DLD1 (cell line): Measurements from ENCODE around the gene ZNF385B.

Experiments
- in situ Hi-C: cut with HindIII; loops from 2 replicates; pipeline ENCODE4 v1.10.0; 2017; ENCODE audit warnings: low sequenced_read_pairs

The ZNF385B gene

GRCh38 chr2:179751163-179751809 is 110.1 kb downstream of the ZNF385B start:
- in situ Hi-C loops, result no loop called here

DNA sequence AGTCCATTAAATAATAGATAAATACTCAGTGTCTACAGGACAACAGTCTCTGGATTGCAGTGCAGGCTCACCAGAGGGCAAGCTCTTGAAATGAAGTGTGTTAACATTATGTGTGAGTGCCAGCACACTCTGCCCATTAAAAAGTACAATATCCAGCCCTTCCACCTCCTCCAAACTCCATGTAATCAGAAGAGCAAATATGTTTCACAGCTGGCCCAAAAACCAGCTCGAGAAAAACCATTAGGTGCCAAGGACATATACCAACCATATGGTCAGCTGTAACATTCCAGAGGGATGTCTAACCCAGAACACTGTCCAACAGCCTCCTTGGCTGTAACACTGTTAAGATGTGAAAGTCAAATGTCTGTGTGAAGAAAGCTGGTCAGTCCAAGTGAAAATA is 112.2 kb downstream of the ZNF385B start:
- in situ Hi-C loops, result no loop called here

DNA sequence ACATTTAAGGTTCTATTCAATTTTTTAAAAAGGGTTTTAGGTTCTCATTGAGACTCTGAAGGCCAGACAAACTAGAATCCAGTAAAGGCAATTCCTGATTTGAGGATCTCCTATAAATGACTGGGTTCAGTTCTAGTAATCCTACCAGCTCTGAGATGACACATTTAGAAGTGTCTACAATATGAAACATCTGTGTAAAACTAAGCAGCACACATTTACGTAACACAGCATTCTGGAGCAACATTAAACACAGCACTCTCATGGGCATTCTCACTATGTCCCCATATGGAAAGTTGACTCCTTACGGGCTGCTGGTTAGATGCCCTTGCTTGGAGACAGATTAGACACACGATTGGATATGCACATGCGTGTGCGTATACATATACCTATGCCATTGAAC is 114.4 kb downstream of the ZNF385B start:
- in situ Hi-C loops, result no loop called here

- in situ Hi-C loops, result no loop called here
Observed at GRCh38 chr2:179745635-179746256, 115.7 kb downstream of the ZNF385B start.

GRCh38 chr2:179744401-179744800 is 117.0 kb downstream of the ZNF385B start:
- in situ Hi-C loops, result no loop called here

- in situ Hi-C loops, result no loop called here
Observed at GRCh38 chr2:179741317-179741716, 120.1 kb downstream of the ZNF385B start.

- in situ Hi-C loops, result no loop called here
Observed at GRCh38 chr2:179729966-179730365, 131.4 kb downstream of the ZNF385B start.

GRCh38 chr2:179726461-179727180 is 134.8 kb downstream of the ZNF385B start:
- in situ Hi-C loops, result no loop called here

GRCh38 chr2:179724403-179724802 is 137.0 kb downstream of the ZNF385B start:
- in situ Hi-C loops, result no loop called here

DNA sequence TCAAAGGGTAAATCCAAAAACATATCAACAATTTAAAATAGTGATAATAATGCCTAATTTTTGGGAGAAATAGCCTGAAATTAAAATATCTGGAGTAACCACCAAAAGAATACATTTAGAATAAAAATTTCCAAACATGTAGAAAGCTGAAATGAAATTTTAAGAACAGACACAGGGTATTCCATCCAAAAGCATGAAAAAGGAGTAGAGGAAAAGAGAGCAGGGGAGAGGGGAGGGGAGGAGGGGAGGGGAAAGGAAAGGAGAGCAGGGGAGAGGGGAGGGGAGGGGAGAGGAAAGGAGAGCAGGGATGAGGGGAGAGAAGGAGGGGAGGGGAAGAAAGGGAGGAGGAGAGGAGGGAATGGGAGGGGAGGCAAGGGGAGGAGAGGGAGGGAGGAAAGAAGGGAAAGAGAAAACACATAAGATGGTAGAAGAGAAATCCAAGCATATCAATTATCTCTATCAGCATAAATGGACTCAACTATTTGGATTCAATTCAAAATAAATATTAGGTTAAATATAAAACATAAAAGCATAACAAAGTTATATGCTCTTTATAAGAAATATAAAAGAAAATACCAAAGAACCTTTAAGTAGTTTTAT is 141.1 kb downstream of the ZNF385B start:
- in situ Hi-C loops, result no loop called here

DNA sequence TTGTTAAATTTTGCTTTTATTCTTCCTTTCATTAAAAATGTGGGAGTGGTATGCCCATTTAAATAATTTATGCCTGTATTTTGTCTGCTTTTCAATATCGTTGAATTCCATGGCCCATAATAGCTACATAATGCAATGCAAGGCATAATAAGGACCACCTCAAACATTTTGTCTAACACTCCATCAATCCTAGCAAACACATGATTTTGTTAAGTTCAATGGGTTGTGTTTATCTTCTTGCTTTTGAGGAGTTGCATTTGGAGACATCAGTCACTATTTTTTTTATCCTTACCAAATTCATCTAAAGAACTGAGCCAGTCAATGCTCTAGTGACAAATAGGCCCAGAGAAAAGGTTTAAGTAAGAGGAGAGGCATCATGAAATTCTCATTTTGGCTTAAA is 145.5 kb downstream of the ZNF385B start:
- in situ Hi-C loops, result no loop called here

- in situ Hi-C loops, result no loop called here
Observed at GRCh38 chr2:179715196-179715595, 146.2 kb downstream of the ZNF385B start.

DNA sequence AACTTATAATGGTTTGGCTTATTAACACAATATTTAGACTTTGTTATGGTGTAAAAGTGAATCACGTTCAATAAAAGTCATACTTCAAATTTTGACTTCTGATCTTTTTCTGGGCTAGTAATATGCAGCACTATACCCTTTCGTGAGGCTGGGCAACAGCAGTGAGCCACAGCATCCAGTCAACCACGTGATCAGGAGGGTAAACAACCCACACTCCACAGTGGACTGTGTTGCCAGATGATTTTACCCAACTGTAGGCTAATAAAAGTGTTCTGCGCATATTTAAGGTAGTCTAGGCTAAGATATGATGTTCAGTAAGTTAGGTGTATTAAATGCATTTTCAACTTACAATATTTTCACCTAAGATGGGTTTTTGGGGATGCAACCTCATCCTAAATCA is 148.6 kb downstream of the ZNF385B start:
- in situ Hi-C loops, result no loop called here

- in situ Hi-C loops, result no loop called here
Observed at GRCh38 chr2:179711375-179711774, 150.0 kb downstream of the ZNF385B start.

DNA sequence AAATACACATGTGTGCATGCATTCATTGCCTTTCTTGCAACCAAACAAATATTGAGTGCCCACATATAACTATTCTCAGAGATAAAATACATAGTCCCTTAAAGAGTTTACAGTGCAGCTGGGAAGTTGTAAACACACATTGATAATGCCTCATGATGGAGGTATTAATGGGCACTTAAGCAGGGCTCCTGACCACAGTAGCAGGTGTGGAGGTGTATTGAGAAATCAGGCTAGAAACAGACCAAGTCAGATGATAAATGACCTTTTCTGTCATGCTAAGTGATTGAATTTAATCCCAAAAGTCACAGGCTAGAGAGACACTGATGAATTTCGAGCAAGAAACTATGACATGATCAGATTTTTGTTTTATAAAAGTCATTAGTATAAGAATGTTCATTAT is 157.7 kb downstream of the ZNF385B start:
- in situ Hi-C loops, result no loop called here

DNA sequence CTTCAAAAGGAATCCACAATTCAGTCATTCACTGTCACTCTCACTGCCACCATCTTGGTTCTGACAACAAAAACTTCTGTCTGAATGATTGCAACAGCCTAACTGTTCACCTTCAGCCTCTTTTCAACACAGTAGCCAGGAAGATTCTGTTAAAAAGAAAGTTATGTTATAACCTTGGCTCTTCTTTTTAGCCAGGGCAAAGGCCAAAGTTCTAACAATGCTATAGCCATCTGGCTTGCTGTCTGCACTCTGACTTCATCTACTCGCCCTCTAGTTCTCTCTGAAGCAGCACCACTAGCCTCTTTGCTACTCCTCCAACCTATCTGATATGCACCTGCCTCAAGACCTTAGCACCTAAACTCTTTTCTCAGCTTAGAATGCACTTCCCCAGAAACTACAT is 158.5 kb downstream of the ZNF385B start:
- in situ Hi-C loops, result no loop called here

- in situ Hi-C loops, result no loop called here
Observed at GRCh38 chr2:179701524-179702110, 159.8 kb downstream of the ZNF385B start.

DNA sequence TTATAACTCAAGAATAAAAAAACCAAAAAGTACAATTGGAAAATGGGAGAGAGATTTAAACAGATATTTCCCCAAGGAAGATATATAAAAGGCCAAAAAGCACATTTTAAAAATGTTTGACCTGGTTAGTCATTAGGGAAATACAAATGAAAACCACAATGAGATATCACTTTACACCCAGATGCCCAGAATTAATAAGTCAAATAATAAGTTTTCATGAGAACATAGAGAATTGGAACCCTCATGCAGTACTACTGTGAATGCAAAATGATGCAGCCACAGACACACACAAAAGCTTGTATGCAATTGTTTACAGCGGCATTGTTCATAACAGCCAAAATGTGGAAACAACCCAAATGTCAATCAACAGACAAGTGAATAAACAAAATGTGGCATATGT is 165.9 kb downstream of the ZNF385B start:
- in situ Hi-C loops, result no loop called here

GRCh38 chr2:179694963-179695362 is 166.4 kb downstream of the ZNF385B start:
- in situ Hi-C loops, result no loop called here

GRCh38 chr2:179692610-179693009 is 168.8 kb downstream of the ZNF385B start:
- in situ Hi-C loops, result no loop called here

DNA sequence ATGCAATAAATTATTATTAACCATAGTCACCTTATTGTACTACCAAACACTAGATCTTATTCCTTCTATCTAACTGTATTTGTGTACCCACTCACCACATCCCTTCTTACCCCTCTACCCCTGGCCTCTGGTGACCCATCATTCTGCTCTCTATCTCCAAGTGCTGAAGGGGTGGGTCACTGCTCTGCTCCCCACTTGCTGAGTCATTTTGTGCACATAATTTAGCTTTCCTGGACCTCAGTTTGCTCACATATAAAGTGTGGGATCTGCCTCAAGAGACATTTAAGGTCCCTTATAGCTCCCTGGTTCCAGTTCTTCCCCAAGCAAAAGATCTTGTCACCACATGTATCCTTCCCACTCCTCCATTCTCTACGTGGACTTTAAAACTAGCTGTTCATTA is 169.4 kb downstream of the ZNF385B start:
- in situ Hi-C loops, result no loop called here
